Gastroesophageal sphincter (tissue), 3 donors: ENCODE results near the gene KDM4C.

Experiments used
- CTCF ChIP-seq, 4 experiments: fragments of 200-600 bp in 2 of 4; fragments of 450-650 bp in 2 of 4; sonication (generic) in 1 of 4; IDR thresholded peaks; one replicate each; pipeline ENCODE4 v1.5.1; 2017 to 2019; ENCODE audit warnings: antibody characterized with exemption in 4 of 4, mild to moderate bottlenecking in 2 of 4, moderate library complexity in 2 of 4
- EP300 ChIP-seq: sonication (generic); formaldehyde crosslinking; IDR thresholded peaks from one replicate; pipeline ENCODE4 v1.6.1; 2017; ENCODE audit warnings: antibody characterized with exemption, mild to moderate bottlenecking
- POLR2A ChIP-seq, 2 donors: fragments of 450-650 bp; IDR thresholded peaks; one replicate each; pipeline ENCODE4 v1.6.1; 2017; ENCODE audit warnings: antibody characterized with exemption in 2 of 2, mild to moderate bottlenecking in 2 of 2, moderate library complexity in 1 of 2
- POLR2AphosphoS5 ChIP-seq: sonication (generic); formaldehyde crosslinking; IDR thresholded peaks from one replicate; pipeline ENCODE4 v1.6.1; 2017; ENCODE audit warnings: antibody characterized with exemption

GRCh38 chr9:6735422-6735821 is 22.4 kb upstream of the KDM4C start:
- TF ChIP-seq POLR2AphosphoS5 (no peak), POLR2A (IDR thresholded peaks at IDR 0.05) (no peak), CTCF (IDR thresholded peaks at IDR 0.05) (no peak), EP300 (no peak)
